Activated T-helper 2 cell treated with anti-CD3 and anti-CD28 coated beads, Interferon-gamma antibody, Interleukin-2, Interleukin-4, amounts not matched to agents 10 μg/mL and 5 μg/mL and 100 μg/mL, durations not matched to agents 14 hours and 24 hours and 36 hours (primary cell): Measurements from ENCODE around the gene IL22. TPM values are rescaled to one million over a fixed set of nuclear protein-coding genes. Genes with fewer than 3 reads are reported as not detected.
A peak's percentile ranks its signal among the peaks of the same experiment; 100 is the strongest.

ENCODE experiments used
- DNase-seq: peaks from one replicate; pipeline ENCODE4 v3.0.0; 2021; ENCODE audit warnings: low spot score
- H3K27ac Mint-ChIP-seq: one replicate; pipeline ENCODE4 v1.8.0; 2021; ENCODE audit warnings: mixed read lengths
- H3K27me3 Mint-ChIP-seq: one replicate; pipeline ENCODE4 v1.8.0; 2021; ENCODE audit warnings: low read depth, mixed read lengths
- H3K36me3 Mint-ChIP-seq: one replicate; pipeline ENCODE4 v1.8.0; 2021; ENCODE audit warnings: low read depth, mixed read lengths
- H3K4me1 Mint-ChIP-seq: one replicate; pipeline ENCODE4 v1.8.0; 2021; ENCODE audit warnings: low read depth, mixed read lengths
- H3K4me3 Mint-ChIP-seq: one replicate; pipeline ENCODE4 v1.8.0; 2021; ENCODE audit warnings: low read depth, mild to moderate bottlenecking, moderate library complexity, mixed read lengths
- H3K9me3 Mint-ChIP-seq: one replicate; pipeline ENCODE4 v1.8.0; 2021; ENCODE audit warnings: mixed read lengths
- intact Hi-C: fragments of 100-400 bp; cut with micrococcal nuclease; formaldehyde crosslinking; loops from one replicate; pipeline ENCODE4 v1.15.1; 2023
- total RNA-seq: library from RNA; stranded (reverse); gene quantifications from 2 replicates; pipeline ENCODE4 v1.2.3, GENCODE V29; 2022

IL22 gene
- total RNA-seq, 1 donor from 2014 or later, result 0.80 TPM

GRCh38 chr12:68236421-68237059 lies 16.9 kb downstream of the IL22 start:
- H3K4me1 Mint-ChIP-seq, result peaks cover 62% of the 10 kb centered on the region
- peak overlapping the region; percentile 67 for H3K4me3 Mint-ChIP-seq
- peak; percentile 34 for DNase-seq
- H3K9me3 Mint-ChIP-seq, result peaks cover 3% of the 10 kb centered on the region
- H3K27ac Mint-ChIP-seq, result peak overlapping the region; percentile 70
- H3K36me3 Mint-ChIP-seq, result peaks cover 3% of the 10 kb centered on the region
- H3K27me3 Mint-ChIP-seq, result peaks cover 5% of the 10 kb centered on the region
- intact Hi-C loops, result no loop called here

GRCh38 chr12:68235576-68235975 lies 17.8 kb downstream of the IL22 start:
- peaks cover 3% of the 10 kb centered on the region for H3K9me3 Mint-ChIP-seq
- DNase-seq, result no peak
- H3K27me3 Mint-ChIP-seq, result peaks cover 8% of the 10 kb centered on the region
- peaks cover 61% of the 10 kb centered on the region for H3K4me1 Mint-ChIP-seq
- H3K36me3 Mint-ChIP-seq, result peaks cover 3% of the 10 kb centered on the region
- intact Hi-C loops, result no loop called here
- H3K27ac Mint-ChIP-seq, result peak overlapping the region; percentile 29
- H3K4me3 Mint-ChIP-seq, result no peak overlapping the region

GRCh38 chr12:68234140-68234539 lies 19.3 kb downstream of the IL22 start:
- intact Hi-C loops, result no loop called here
- H3K4me1 Mint-ChIP-seq, result peaks cover 56% of the 10 kb centered on the region
- no peak overlapping the region for H3K4me3 Mint-ChIP-seq

GRCh38 chr12:68233498-68233897 lies 19.9 kb downstream of the IL22 start:
- Mint-ChIP-seq H3K27ac (no peak overlapping the region), H3K4me1 (peaks cover 56% of the 10 kb centered on the region), H3K36me3 (peaks cover 3% of the 10 kb centered on the region), H3K27me3 (peaks cover 15% of the 10 kb centered on the region), H3K9me3 (peaks cover 3% of the 10 kb centered on the region), H3K4me3 (no peak overlapping the region)
- intact Hi-C loops, result no loop called here
- DNase-seq, result no peak

More at GRCh38 chr12:68234140-68234539, 19.3 kb downstream of the IL22 start:
- Mint-ChIP-seq H3K36me3 (peaks cover 3% of the 10 kb centered on the region), H3K27me3 (peaks cover 13% of the 10 kb centered on the region), H3K27ac (no peak overlapping the region), H3K9me3 (peaks cover 3% of the 10 kb centered on the region)
- no peak for DNase-seq

- no peak for DNase-seq
- Mint-ChIP-seq H3K36me3 (no peaks in the 10 kb centered on the region), H3K27me3 (peaks cover 15% of the 10 kb centered on the region), H3K4me1 (peaks cover 44% of the 10 kb centered on the region), H3K4me3 (no peak overlapping the region), H3K27ac (peak overlapping the region; percentile 25), H3K9me3 (no peaks in the 10 kb centered on the region)
- intact Hi-C loops, result no loop called here
Observed at GRCh38 chr12:68231691-68232090, 21.7 kb downstream of the IL22 start.

GRCh38 chr12:68231229-68231628 lies 22.2 kb downstream of the IL22 start:
- no peak overlapping the region for H3K4me3 Mint-ChIP-seq
- H3K9me3 Mint-ChIP-seq, result no peaks in the 10 kb centered on the region
- no peak for DNase-seq
- peak overlapping the region; percentile 25 for H3K27ac Mint-ChIP-seq
- no peaks in the 10 kb centered on the region for H3K36me3 Mint-ChIP-seq
- H3K4me1 Mint-ChIP-seq, result peaks cover 45% of the 10 kb centered on the region
- intact Hi-C loops, result no loop called here
- peaks cover 20% of the 10 kb centered on the region for H3K27me3 Mint-ChIP-seq

- peaks cover 47% of the 10 kb centered on the region for H3K4me1 Mint-ChIP-seq
- H3K4me3 Mint-ChIP-seq, result no peak overlapping the region
- peaks cover 25% of the 10 kb centered on the region for H3K27me3 Mint-ChIP-seq
- H3K36me3 Mint-ChIP-seq, result no peaks in the 10 kb centered on the region
- no peak for DNase-seq
- intact Hi-C loops, result no loop called here
- H3K27ac Mint-ChIP-seq, result no peak overlapping the region
- no peaks in the 10 kb centered on the region for H3K9me3 Mint-ChIP-seq
Observed at GRCh38 chr12:68229956-68230355, 23.4 kb downstream of the IL22 start.

GRCh38 chr12:68227356-68227755 lies 26.0 kb downstream of the IL22 start:
- Mint-ChIP-seq H3K9me3 (no peaks in the 10 kb centered on the region), H3K36me3 (no peaks in the 10 kb centered on the region), H3K27me3 (peaks cover 32% of the 10 kb centered on the region), H3K27ac (no peak overlapping the region), H3K4me1 (peaks cover 38% of the 10 kb centered on the region), H3K4me3 (no peak overlapping the region)
- no peak for DNase-seq
- intact Hi-C loops, result no loop called here

- Mint-ChIP-seq H3K27me3 (peaks cover 39% of the 10 kb centered on the region), H3K9me3 (no peaks in the 10 kb centered on the region), H3K36me3 (no peaks in the 10 kb centered on the region), H3K27ac (no peak within 1 kb of the TSS), H3K4me3 (no peak within 1 kb of the TSS), H3K4me1 (peaks cover 29% of the 10 kb centered on the region)
- intact Hi-C loops, result no loop called here
- no peak for DNase-seq
Observed at GRCh38 chr12:68225576-68226476, 27.6 kb downstream of the IL22 start, which contains the start of gene IL26. IL26 (minus strand) TSS chr12:68225810; CDS start chr12:68225756, 54 bp downstream.

- no peak overlapping the region for H3K27ac Mint-ChIP-seq
- no peak overlapping the region for H3K4me3 Mint-ChIP-seq
- DNase-seq, result no peak
- intact Hi-C loops, result loop anchor here (5.0 kb wide), 1 partner anchor 182 kb away; no protein-coding TSS in a partner anchor
- H3K9me3 Mint-ChIP-seq, result no peaks in the 10 kb centered on the region
- peaks cover 25% of the 10 kb centered on the region for H3K4me1 Mint-ChIP-seq
- peaks cover 39% of the 10 kb centered on the region for H3K27me3 Mint-ChIP-seq
- H3K36me3 Mint-ChIP-seq, result no peaks in the 10 kb centered on the region
Observed at GRCh38 chr12:68224613-68225285, 28.7 kb downstream of the IL22 start.

GRCh38 chr12:68223067-68223747 lies 30.2 kb downstream of the IL22 start:
- intact Hi-C loops, result loop anchor here (1.0 to 5.0 kb wide), 4 partner anchors 18 to 181 kb away; no protein-coding TSS in a partner anchor
- Mint-ChIP-seq H3K4me1 (peaks cover 25% of the 10 kb centered on the region), H3K27ac (no peak overlapping the region), H3K4me3 (no peak overlapping the region), H3K9me3 (no peaks in the 10 kb centered on the region), H3K36me3 (no peaks in the 10 kb centered on the region), H3K27me3 (peaks cover 44% of the 10 kb centered on the region)
- peak; percentile 59 for DNase-seq

GRCh38 chr12:68222326-68222725 lies 31.1 kb downstream of the IL22 start:
- no peaks in the 10 kb centered on the region for H3K9me3 Mint-ChIP-seq

More at GRCh38 chr12:68222326-68222725, 31.1 kb downstream of the IL22 start:
- H3K27ac Mint-ChIP-seq, result no peak overlapping the region
- H3K36me3 Mint-ChIP-seq, result no peaks in the 10 kb centered on the region
- H3K4me1 Mint-ChIP-seq, result peaks cover 25% of the 10 kb centered on the region
- no peak for DNase-seq
- intact Hi-C loops, result loop anchor here (2.0 to 5.0 kb wide), 2 partner anchors 46 to 180 kb away; no protein-coding TSS in a partner anchor
- H3K4me3 Mint-ChIP-seq, result no peak overlapping the region
- peaks cover 51% of the 10 kb centered on the region for H3K27me3 Mint-ChIP-seq
